ENCODE data around the gene TRIM17. TPM values are rescaled to one million over a fixed set of nuclear protein-coding genes. Genes with fewer than 3 reads are reported as not detected.

The TRIM17 gene
- total and polyA plus RNA-seq, 9 of the 15 experiments (the other 6 are each of a cell fraction or from before 2014, with no cell fraction given), result not detected

DNA sequence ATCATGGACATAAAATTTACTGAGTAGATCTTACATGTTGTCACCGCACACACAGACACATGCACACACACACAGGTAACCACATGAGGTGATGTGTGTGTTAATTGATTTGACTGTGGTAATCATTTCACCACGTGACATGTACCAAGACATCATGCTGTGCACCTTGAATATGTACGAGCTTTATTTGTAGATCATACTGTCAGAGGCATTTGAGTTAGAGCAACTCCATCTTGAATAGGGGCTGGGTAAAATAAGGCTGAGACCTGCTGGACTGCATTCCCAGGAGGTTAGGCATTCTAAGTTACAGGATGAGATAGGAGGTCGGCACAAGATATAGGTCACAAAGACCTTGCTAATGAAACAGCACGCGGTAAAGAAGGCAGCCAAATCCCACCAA, 31.7 kb upstream of the TRIM17 start:
- ATAC-seq, result no peak
- Histone ChIP-seq H3K4me3 (no peak overlapping the region), H4K20me1 (replicated peaks; ENCODE audit: control insufficient read depth, insufficient read depth, low read length) (no peaks in the 10 kb centered on the region), H3K27me3 (ENCODE audit: control insufficient read depth in 2 of 2, insufficient read depth in 2 of 2, low read length in 2 of 2) (no peaks in the 10 kb centered on the region), H3K4me1 (replicated peaks in 1 of 2; ENCODE audit: control insufficient read depth in 2 of 2, insufficient read depth in 2 of 2, low read length in 2 of 2) (peaks cover 18 to 27% of the 10 kb centered on the region in 2 experiments), H3K4me2 (ENCODE audit: insufficient read depth, low read length) (no peak overlapping the region), H3K9me1 (ENCODE audit: control insufficient read depth, insufficient read depth, low read length) (peaks cover 15% of the 10 kb centered on the region), H2AFZ (ENCODE audit: low read depth, low read length) (peak overlapping the region; percentile 34), H3K36me3 (ENCODE audit: control insufficient read depth, insufficient read depth, low read length) (peaks cover 2% of the 10 kb centered on the region; the same call in 2 of the 3 replicates), H3K9me3 (replicated peaks; ENCODE audit: control insufficient read depth, insufficient read depth, low read depth, low read length) (no peaks in the 10 kb centered on the region), H3K79me2 (ENCODE audit: control insufficient read depth, insufficient read depth, low read length) (no peaks in the 10 kb centered on the region), H3K9ac (ENCODE audit: insufficient read depth in 1 of 2, low read depth in 2 of 2, low read length in 2 of 2) (no peak overlapping the region), H3K27ac (ENCODE audit: extremely low read depth, low read depth, low read length) (no peak overlapping the region)
- CTCF ChIA-PET (ENCODE audit: low intra/inter-chr PET ratio), result interaction anchor here (0.9 kb wide), 1 partner anchor 10 kb away, joined by 3 read pairs; no protein-coding TSS in a partner anchor
- POLR2A ChIA-PET, result interaction anchor here (1.4 to 7.7 kb wide), 2 partner anchors 9 to 11 kb away, joined by 5 to 58 read pairs; a partner anchor contains a TSS
- DNase-seq (ENCODE audit: extremely low read depth in 1 of 4, low spot score in 3 of 4), result no peak
- BruUV-seq (replicated peaks), result no TSS peak
- in situ Hi-C loops (cut with MboI), result no loop called here
- FAIRE-seq, result no peak
- WGBS (ENCODE audit: insufficient coverage, low coverage, missing lambda C conversion rate), result 50% methylated on average over 6 of the region's 6 CpGs
- intact Hi-C loops (cut with micrococcal nuclease), result no loop called here
- TF ChIP-seq GABPB2 (CRISPR knock-in tag; conservative IDR thresholded peaks at IDR 0.05), result no peak
- TF ChIP-seq CBFA2T2 (conservative IDR thresholded peaks at IDR 0.05), result no peak
- TF ChIP-seq, protein P1, sequence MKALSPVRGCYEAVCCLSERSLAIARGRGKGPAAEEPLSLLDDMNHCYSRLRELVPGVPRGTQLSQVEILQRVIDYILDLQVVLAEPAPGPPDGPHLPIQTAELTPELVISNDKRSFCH (CRISPR knock-in tag; IDR thresholded peaks at IDR 0.05), result no peak
- TF ChIP-seq, protein P1 (tag; IDR thresholded peaks at IDR 0.05), result peak; percentile 65; the same call in 1 of the 2 replicates
- no peak for TF ChIP-seq PHB (CRISPR knock-in tag; IDR thresholded peaks at IDR 0.05)
- no peak for TF ChIP-seq KAT2B (IDR thresholded peaks at IDR 0.05; ENCODE audit: low read depth, low read length)
- TF ChIP-seq, protein P2, sequence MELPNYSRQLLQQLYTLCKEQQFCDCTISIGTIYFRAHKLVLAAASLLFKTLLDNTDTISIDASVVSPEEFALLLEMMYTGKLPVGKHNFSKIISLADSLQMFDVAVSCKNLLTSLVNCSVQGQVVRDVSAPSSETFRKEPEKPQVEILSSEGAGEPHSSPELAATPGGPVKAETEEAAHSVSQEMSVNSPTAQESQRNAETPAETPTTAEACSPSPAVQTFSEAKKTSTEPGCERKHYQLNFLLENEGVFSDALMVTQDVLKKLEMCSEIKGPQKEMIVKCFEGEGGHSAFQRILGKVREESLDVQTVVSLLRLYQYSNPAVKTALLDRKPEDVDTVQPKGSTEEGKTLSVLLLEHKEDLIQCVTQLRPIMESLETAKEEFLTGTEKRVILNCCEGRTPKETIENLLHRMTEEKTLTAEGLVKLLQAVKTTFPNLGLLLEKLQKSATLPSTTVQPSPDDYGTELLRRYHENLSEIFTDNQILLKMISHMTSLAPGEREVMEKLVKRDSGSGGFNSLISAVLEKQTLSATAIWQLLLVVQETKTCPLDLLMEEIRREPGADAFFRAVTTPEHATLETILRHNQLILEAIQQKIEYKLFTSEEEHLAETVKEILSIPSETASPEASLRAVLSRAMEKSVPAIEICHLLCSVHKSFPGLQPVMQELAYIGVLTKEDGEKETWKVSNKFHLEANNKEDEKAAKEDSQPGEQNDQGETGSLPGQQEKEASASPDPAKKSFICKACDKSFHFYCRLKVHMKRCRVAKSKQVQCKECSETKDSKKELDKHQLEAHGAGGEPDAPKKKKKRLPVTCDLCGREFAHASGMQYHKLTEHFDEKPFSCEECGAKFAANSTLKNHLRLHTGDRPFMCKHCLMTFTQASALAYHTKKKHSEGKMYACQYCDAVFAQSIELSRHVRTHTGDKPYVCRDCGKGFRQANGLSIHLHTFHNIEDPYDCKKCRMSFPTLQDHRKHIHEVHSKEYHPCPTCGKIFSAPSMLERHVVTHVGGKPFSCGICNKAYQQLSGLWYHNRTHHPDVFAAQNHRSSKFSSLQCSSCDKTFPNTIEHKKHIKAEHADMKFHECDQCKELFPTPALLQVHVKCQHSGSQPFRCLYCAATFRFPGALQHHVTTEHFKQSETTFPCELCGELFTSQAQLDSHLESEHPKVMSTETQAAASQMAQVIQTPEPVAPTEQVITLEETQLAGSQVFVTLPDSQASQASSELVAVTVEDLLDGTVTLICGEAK (IDR thresholded peaks at IDR 0.05), result peak; percentile 60
- TF ChIP-seq, protein P2 (CRISPR knock-in tag; IDR thresholded peaks at IDR 0.05), result no peak
- no peak for TF ChIP-seq RBM22 (IDR thresholded peaks at IDR 0.05; ENCODE audit: low read depth, low read length, poor library complexity, severe bottlenecking)
- TF ChIP-seq, protein P3, sequence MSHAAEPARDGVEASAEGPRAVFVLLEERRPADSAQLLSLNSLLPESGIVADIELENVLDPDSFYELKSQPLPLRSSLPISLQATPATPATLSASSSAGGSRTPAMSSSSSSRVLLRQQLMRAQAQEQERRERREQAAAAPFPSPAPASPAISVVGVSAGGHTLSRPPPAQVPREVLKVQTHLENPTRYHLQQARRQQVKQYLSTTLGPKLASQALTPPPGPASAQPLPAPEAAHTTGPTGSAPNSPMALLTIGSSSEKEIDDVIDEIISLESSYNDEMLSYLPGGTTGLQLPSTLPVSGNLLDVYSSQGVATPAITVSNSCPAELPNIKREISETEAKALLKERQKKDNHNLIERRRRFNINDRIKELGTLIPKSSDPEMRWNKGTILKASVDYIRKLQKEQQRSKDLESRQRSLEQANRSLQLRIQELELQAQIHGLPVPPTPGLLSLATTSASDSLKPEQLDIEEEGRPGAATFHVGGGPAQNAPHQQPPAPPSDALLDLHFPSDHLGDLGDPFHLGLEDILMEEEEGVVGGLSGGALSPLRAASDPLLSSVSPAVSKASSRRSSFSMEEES (CRISPR knock-in tag; IDR thresholded peaks at IDR 0.05), result peak; percentile 49; the same call in 1 of the 2 replicates

All from K562 (cell line).